GM19099 (cell line): ENCODE data around the gene TCP11.

ENCODE experiments used
- POLR2A ChIP-seq: IDR thresholded peaks from 3 replicates; pipeline ENCODE4 v1.6.1; 2011; ENCODE audit warnings: low read depth; ENCODE audit not compliant: insufficient read length; ENCODE audit errors: extremely low read depth

The TCP11 gene

DNA sequence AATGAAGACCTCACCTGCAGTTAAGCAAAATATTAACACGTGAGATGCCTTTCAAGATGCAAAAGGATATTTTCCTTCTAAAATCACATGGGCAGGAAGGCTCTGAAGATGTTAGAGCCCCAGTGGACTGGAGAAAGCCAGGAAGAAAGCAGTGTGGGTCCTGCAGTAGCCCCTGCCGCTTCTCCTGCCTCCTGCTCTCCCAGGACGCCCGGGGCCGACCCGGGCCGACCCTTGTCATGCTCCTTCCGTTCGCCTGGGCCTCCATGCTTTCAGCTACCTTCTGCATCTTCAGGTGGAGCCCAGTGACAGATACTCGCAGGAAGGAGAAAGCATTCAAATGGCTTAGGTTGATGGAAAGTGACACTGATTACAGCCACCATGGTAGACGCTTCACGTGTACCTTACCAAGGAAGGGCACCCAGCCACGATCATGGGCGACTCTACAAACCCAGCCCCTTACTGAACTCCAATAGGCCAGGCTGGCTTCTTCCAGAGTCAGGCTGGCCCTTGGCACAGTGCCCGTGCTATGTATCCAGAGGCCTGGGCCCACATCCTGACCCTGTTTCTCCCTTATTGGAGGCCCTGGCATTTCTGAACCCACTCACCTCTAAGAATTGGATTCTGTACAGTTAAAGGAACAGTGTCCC is 69.0 kb downstream of the TCP11 start:
- no peak for TF ChIP-seq POLR2A

DNA sequence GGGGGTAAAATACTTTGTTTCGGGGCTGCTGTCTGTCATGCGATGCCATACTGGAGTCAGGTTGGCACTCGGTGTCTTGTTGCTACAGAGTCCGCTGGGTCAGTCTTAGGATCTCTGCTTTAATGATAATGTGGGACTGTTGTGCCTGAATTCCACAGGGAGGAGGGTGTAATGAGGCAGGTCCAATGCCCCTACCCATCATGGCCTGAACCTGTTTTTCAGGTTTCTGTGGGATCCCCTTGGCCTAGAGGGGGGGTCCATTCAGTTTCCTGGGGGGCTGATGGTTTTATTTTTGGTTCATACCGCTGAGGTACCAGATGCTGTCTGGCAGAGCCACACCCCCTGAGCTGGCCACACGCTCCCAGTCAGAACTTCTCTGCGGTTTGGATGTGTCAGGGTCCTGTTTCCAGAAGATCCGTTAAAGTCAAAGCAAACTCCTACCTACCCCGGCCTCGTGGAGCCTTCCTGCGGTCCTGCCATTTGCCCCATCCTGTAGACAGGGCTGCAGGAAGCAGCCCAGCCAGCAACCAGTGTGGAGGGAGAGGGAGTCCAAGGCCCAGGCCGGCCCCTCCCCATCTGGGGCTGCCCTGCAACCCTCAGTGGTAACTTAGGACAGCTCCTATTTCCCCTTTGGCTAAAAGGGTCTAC is 69.7 kb downstream of the TCP11 start:
- no peak for TF ChIP-seq POLR2A

DNA sequence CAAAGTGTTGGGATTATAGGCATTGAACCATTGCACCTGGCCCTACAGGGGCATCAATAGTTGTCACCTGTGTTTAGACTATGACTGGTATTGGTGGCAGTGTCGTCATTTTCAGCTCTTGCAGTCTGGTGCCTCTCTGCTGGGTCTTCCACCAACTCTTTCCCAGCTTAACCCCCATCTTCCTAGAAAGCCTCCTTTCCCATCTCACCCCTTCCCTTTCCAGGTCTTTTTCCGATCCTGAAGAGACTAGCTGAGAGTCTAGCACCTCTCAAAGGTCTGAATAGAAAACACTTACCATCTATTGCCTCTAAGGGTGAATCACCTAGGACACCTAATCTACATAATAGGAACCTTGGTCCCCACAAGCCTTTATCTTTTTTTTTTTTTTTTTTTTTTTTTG is 71.0 kb downstream of the TCP11 start:
- TF ChIP-seq POLR2A, result no peak

DNA sequence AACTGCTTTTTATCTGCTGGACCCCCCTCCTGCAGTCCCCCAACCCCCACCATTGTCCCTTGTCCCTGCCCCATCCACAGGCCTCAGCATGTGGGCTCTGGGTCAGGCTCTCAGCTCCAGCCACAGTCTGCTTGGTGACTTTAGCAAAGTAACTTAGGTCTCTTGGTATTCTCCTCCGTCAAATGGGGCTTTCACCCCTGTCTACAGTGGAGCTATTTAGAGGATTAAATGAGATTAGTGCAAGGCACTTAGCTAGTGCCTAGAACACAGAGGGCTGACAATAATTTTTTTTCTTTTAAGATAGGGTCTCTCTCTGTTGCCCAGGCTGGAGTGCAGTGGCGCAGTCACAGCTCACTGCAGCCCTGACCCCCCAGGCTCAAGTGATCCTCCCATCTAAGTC is 71.9 kb downstream of the TCP11 start:
- no peak for TF ChIP-seq POLR2A

DNA sequence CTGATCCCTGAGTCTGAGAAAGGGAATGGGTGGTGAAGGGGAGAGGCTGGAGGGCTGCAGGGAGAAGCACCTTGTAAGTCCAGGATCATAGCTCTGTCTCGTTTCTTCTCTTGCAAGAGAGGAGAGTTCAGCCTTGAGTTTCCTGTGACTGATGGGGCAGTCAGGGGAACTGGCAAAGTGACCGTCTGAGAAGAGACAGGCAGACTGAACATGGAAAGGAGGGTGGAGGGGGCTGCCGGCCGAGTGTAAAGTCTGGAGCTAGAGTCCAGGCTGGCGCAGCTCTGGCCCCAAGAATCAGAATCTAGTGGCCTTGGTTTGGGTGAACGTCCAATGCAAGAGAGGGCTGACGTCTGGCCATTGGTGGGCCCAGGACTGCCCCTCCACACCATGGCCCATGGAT is 72.5 kb downstream of the TCP11 start:
- TF ChIP-seq POLR2A, result no peak

DNA sequence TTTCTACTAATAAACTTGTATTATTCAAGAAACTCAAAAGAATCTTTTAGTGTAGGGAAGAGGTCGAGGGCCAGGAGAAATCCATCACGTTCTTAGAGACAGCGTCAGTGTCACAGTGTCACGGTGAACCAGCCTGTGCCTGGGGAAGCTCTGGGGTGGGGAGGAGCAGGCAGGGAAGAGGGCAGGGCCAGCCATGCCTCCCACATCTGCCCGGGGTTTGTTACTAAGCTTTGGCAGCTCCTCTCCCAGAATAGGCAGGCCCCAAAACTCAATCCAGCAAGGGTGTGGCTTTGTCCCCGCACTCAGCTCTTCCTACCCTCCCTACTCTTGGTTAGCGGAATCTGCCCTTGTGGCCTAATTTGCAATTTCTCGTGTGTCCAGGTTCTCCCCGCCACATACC is 72.9 kb downstream of the TCP11 start:
- TF ChIP-seq POLR2A, result no peak
